Measurements from ENCODE around the gene TMIGD3. TPM values are rescaled to one million over a fixed set of nuclear protein-coding genes. Genes with fewer than 3 reads are reported as not detected.

Gene TMIGD3
- total RNA-seq, 1 experiment from 2014 or later = not detected

DNA sequence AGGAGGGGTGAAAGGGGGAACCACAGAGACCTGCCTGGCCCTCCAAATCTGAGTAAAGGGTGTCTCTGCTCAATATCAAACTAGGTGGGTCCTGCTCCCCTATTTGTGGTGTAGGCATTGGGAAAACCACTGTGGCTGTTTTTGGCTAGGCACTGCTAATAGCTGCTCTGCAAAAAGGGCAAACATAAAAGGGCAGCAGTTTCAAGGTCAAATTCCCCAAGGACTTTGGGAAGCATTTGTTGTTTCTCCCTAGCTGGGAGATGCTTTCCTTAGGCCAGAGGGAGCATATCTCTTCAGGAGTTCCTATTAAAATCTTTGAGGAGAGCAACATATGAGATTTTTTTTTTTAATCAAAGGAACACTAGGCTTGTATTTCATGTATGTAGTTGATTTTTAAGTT lies 27.2 kb downstream of the TMIGD3 start:
- Histone ChIP-seq H3K36me3 (ENCODE audit: insufficient read depth, low read length) (no peaks in the 10 kb centered on the region), H3K4me2 (ENCODE audit: low read depth, low read length, poor library complexity, severe bottlenecking) (no peak overlapping the region), H3K4me3 (ENCODE audit: low read length) (no peak overlapping the region), H3K9me3 (ENCODE audit: low read length) (no peaks in the 10 kb centered on the region), H4K20me1 (ENCODE audit: insufficient read depth, low read depth, low read length) (no peaks in the 10 kb centered on the region), H3K27ac (ENCODE audit: low read length) (no peak overlapping the region), H3K79me2 (ENCODE audit: low read length) (no peaks in the 10 kb centered on the region), H3K27me3 (ENCODE audit: low read length) (no peaks in the 10 kb centered on the region), H3K9me2 (replicated peaks; ENCODE audit: insufficient read depth, low read length) (no peaks in the 10 kb centered on the region), H3K9ac (ENCODE audit: low read length) (no peak overlapping the region), H3K4me1 (ENCODE audit: low read length) (peaks cover 27% of the 10 kb centered on the region), H2AFZ (ENCODE audit: low read length) (no peak overlapping the region)
- DNase-seq = no peak

DNA sequence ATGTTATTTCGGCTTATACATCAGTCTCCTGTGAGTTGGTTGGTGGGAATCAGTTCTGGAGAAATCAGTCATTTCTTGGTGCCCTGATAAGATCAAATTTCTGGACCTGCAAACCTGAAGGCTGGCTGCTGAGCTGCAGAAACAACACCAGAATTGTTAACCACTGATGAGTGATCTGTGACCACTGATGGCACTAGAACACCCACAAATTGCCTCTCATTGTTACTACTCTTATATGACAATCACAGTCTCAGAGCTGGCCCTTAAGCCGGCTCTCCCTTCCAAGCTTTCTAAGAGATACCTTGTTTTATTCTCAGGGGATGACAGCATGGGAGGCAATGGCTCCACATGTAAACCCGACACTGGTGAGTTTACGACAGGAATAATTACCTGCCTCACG lies 27.7 kb downstream of the TMIGD3 start:
- no peak overlapping the region for H3K4me3 ChIP-seq (ENCODE audit: low read length)
- no peak overlapping the region for H3K4me2 ChIP-seq (ENCODE audit: low read depth, low read length, poor library complexity, severe bottlenecking)
- no peaks in the 10 kb centered on the region for H3K9me3 ChIP-seq (ENCODE audit: low read length)
- DNase-seq = no peak
- no peaks in the 10 kb centered on the region for H3K36me3 ChIP-seq (ENCODE audit: insufficient read depth, low read length)
- no peaks in the 10 kb centered on the region for H4K20me1 ChIP-seq (ENCODE audit: insufficient read depth, low read depth, low read length)
- no peak overlapping the region for H3K27ac ChIP-seq (ENCODE audit: low read length)
- H3K9me2 ChIP-seq (replicated peaks; ENCODE audit: insufficient read depth, low read length) = no peaks in the 10 kb centered on the region
- H3K27me3 ChIP-seq (ENCODE audit: low read length) = no peaks in the 10 kb centered on the region
- peaks cover 29% of the 10 kb centered on the region for H3K4me1 ChIP-seq (ENCODE audit: low read length)
- H3K9ac ChIP-seq (ENCODE audit: low read length) = no peak overlapping the region
- no peaks in the 10 kb centered on the region for H3K79me2 ChIP-seq (ENCODE audit: low read length)
- H2AFZ ChIP-seq (ENCODE audit: low read length) = no peak overlapping the region

DNA sequence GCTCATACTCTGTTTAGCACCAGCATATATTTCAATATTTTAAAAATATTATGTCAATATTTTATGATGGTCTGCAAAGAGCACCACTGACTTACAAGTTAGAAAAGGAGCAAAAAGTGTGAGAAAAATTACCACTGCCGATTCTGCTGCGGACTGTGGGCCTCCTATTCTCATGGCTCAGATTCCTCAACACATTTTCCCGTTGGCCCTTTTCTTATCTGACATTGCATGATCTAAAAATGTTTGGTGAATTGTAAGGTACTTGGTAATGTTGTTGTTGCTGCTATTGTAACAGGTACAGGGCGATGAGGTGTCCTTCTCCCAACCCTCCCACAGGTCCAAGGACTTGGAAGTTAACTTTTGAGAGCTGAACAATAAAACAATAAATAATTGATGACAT lies 28.9 kb downstream of the TMIGD3 start:
- no peaks in the 10 kb centered on the region for H4K20me1 ChIP-seq (ENCODE audit: insufficient read depth, low read depth, low read length)
- no peaks in the 10 kb centered on the region for H3K9me2 ChIP-seq (replicated peaks; ENCODE audit: insufficient read depth, low read length)
- H3K36me3 ChIP-seq (ENCODE audit: insufficient read depth, low read length) = peaks cover 3% of the 10 kb centered on the region; the same call in 1 of the 2 replicates
- H2AFZ ChIP-seq (ENCODE audit: low read length) = no peak overlapping the region
- H3K27me3 ChIP-seq (ENCODE audit: low read length) = no peaks in the 10 kb centered on the region
- no peak overlapping the region for H3K4me3 ChIP-seq (ENCODE audit: low read length)
- H3K9ac ChIP-seq (ENCODE audit: low read length) = no peak overlapping the region
- no peak for DNase-seq
- H3K4me2 ChIP-seq (ENCODE audit: low read depth, low read length, poor library complexity, severe bottlenecking) = no peak overlapping the region
- peaks cover 26% of the 10 kb centered on the region for H3K4me1 ChIP-seq (ENCODE audit: low read length)
- H3K79me2 ChIP-seq (ENCODE audit: low read length) = no peaks in the 10 kb centered on the region
- H3K27ac ChIP-seq (ENCODE audit: low read length) = no peak overlapping the region
- H3K9me3 ChIP-seq (ENCODE audit: low read length) = no peaks in the 10 kb centered on the region

DNA sequence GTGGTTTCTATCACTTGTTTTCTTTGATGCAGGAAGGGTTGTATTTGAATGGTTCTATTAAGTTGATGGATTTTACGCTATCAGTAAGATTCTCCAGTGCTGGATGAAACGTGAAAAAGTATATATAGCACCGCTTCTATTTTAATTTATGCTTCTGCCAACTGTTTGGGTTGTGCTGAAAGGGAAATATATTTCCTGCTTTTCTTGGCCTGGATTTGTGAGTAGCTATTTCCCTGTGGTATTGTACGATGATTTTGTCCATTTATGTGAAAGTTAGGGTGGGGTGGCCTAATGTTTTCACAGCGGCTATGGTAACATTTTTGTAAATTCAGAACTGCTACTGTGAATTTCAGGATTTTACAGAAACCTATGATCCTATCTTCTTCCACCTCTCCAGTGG lies 29.3 kb downstream of the TMIGD3 start:
- Histone ChIP-seq H3K27ac (ENCODE audit: low read length) (no peak overlapping the region), H3K36me3 (ENCODE audit: insufficient read depth, low read length) (peaks cover 5% of the 10 kb centered on the region; the same call in 1 of the 2 replicates), H3K9me3 (ENCODE audit: low read length) (no peaks in the 10 kb centered on the region), H3K79me2 (ENCODE audit: low read length) (no peaks in the 10 kb centered on the region), H3K4me1 (ENCODE audit: low read length) (peaks cover 26% of the 10 kb centered on the region), H3K27me3 (ENCODE audit: low read length) (no peaks in the 10 kb centered on the region), H3K4me2 (ENCODE audit: low read depth, low read length, poor library complexity, severe bottlenecking) (no peak overlapping the region), H3K4me3 (ENCODE audit: low read length) (no peak overlapping the region), H2AFZ (ENCODE audit: low read length) (no peak overlapping the region), H3K9me2 (replicated peaks; ENCODE audit: insufficient read depth, low read length) (no peaks in the 10 kb centered on the region), H3K9ac (ENCODE audit: low read length) (no peak overlapping the region), H4K20me1 (ENCODE audit: insufficient read depth, low read depth, low read length) (no peaks in the 10 kb centered on the region)
- no peak for DNase-seq

DNA sequence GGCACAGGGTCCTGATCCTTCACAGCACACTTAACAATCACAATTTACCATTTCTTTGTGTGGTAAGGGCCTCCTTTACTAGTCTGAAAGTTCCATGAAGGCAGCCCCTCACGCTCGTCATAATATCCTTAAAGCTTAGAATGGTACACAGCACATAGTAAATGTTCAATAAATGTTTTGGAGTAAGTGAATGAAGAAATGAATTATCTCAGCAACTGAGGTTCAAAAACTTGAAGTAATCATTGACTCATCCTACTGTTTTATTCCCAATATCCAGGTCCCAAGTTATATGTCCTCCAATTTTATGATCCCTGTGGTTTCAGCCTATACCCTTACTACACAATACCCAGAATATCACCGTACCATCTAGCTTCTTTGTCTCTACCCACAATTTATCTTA lies 31.9 kb downstream of the TMIGD3 start:
- Histone ChIP-seq H3K9me3 (ENCODE audit: low read length) (no peaks in the 10 kb centered on the region), H3K36me3 (ENCODE audit: insufficient read depth, low read length) (peaks cover 5% of the 10 kb centered on the region; the same call in 1 of the 2 replicates), H3K79me2 (ENCODE audit: low read length) (no peaks in the 10 kb centered on the region), H3K27ac (ENCODE audit: low read length) (peak overlapping the region; percentile 60), H3K9ac (ENCODE audit: low read length) (peak overlapping the region; percentile 38; the same call in 1 of the 2 replicates), H3K4me2 (ENCODE audit: low read depth, low read length, poor library complexity, severe bottlenecking) (peak overlapping the region; percentile 61), H3K4me1 (ENCODE audit: low read length) (peaks cover 18% of the 10 kb centered on the region), H2AFZ (ENCODE audit: low read length) (peak overlapping the region; percentile 66; the same call in 1 of the 2 replicates), H4K20me1 (ENCODE audit: insufficient read depth, low read depth, low read length) (no peaks in the 10 kb centered on the region), H3K9me2 (replicated peaks; ENCODE audit: insufficient read depth, low read length) (no peaks in the 10 kb centered on the region), H3K27me3 (ENCODE audit: low read length) (no peaks in the 10 kb centered on the region), H3K4me3 (ENCODE audit: low read length) (no peak overlapping the region)
- no peak for DNase-seq

DNA sequence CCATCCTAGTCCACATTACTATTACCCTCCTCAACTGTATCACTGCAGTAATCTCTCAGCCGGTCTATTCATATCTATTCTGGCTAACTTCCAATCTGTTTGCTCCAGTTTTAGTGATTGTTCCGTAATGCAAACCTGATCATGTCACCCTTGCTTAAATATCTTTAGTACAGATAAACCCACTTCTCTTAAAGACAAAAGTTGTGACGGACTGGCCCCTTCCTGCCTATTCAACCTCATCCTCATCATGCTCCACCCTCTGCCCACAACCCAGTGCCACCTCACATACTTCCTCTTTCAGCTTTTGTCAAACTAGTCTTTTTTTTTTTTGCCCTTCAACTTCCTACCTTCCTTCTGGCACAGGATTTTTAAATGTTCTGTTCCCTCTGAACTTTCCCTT lies 32.4 kb downstream of the TMIGD3 start:
- Histone ChIP-seq H3K4me1 (ENCODE audit: low read length) (peaks cover 14% of the 10 kb centered on the region), H3K9ac (ENCODE audit: low read length) (peak overlapping the region; percentile 38; the same call in 1 of the 2 replicates)

DNA sequence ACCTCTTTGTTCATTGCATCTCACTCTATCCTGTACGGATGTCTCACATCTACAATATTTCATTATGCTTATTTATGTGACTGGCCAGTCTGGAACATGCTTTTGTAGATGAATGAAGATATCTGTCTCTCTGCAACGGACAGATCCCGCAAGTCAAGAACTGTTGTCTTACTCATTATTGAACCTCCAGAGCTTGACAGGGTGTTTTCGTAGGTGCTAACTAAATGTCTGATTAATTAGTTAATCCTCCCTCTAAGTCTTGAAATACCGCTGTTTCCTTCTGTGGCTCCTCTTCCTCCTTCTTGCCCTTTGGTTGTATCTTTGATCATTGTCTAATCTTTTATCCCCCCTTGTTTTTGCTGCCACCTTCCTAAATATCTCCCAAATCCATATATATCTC lies 32.8 kb downstream of the TMIGD3 start:
- Histone ChIP-seq H3K9ac (ENCODE audit: low read length) (peak overlapping the region; percentile 38; the same call in 1 of the 2 replicates), H3K4me2 (ENCODE audit: low read depth, low read length, poor library complexity, severe bottlenecking) (peak overlapping the region; percentile 61), H3K4me1 (ENCODE audit: low read length) (peaks cover 14% of the 10 kb centered on the region), H3K4me3 (ENCODE audit: low read length) (peak overlapping the region; percentile 30; the same call in 1 of the 2 replicates), H2AFZ (ENCODE audit: low read length) (peak overlapping the region; percentile 66), H3K36me3 (ENCODE audit: insufficient read depth, low read length) (peaks cover 9% of the 10 kb centered on the region; the same call in 1 of the 2 replicates), H3K27me3 (ENCODE audit: low read length) (no peaks in the 10 kb centered on the region), H3K9me3 (ENCODE audit: low read length) (no peaks in the 10 kb centered on the region), H4K20me1 (ENCODE audit: insufficient read depth, low read depth, low read length) (no peaks in the 10 kb centered on the region), H3K27ac (ENCODE audit: low read length) (peak overlapping the region; percentile 60), H3K9me2 (replicated peaks; ENCODE audit: insufficient read depth, low read length) (no peaks in the 10 kb centered on the region), H3K79me2 (ENCODE audit: low read length) (no peaks in the 10 kb centered on the region)
- DNase-seq = no peak

More for the DNA sequence above, 32.4 kb downstream of the TMIGD3 start:
- H3K9me2 ChIP-seq (replicated peaks; ENCODE audit: insufficient read depth, low read length) = no peaks in the 10 kb centered on the region
- H4K20me1 ChIP-seq (ENCODE audit: insufficient read depth, low read depth, low read length) = no peaks in the 10 kb centered on the region
- peak overlapping the region; percentile 66 for H2AFZ ChIP-seq (ENCODE audit: low read length)
- H3K4me2 ChIP-seq (ENCODE audit: low read depth, low read length, poor library complexity, severe bottlenecking) = peak overlapping the region; percentile 61
- H3K27me3 ChIP-seq (ENCODE audit: low read length) = no peaks in the 10 kb centered on the region
- DNase-seq = peak; percentile 77
- H3K79me2 ChIP-seq (ENCODE audit: low read length) = no peaks in the 10 kb centered on the region
- H3K27ac ChIP-seq (ENCODE audit: low read length) = peak overlapping the region; percentile 60
- H3K36me3 ChIP-seq (ENCODE audit: insufficient read depth, low read length) = peaks cover 9% of the 10 kb centered on the region; the same call in 1 of the 2 replicates
- H3K9me3 ChIP-seq (ENCODE audit: low read length) = no peaks in the 10 kb centered on the region
- H3K4me3 ChIP-seq (ENCODE audit: low read length) = peak overlapping the region; percentile 30; the same call in 1 of the 2 replicates

DNA sequence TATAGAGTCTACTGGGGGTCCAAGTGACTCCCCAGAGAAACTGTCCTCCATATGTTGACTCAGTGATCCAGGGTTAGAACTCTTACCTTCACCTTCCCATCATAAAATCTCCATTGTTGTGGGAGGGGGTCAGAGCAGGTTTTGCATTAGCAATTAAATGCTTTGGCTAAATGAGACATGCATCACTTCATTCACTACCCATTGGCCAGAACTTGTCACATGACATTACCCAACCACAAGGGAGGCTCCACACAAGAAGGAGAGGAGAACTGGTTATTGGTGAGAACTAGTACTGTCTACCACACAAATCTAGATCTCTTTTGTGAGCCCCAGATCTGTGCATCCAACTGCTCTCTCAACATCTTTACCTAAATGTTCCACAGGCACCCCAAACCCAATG lies 33.9 kb downstream of the TMIGD3 start:
- H3K4me1 ChIP-seq (ENCODE audit: low read length) = peaks cover 14% of the 10 kb centered on the region
- no peak overlapping the region for H2AFZ ChIP-seq (ENCODE audit: low read length)
- no peaks in the 10 kb centered on the region for H4K20me1 ChIP-seq (ENCODE audit: insufficient read depth, low read depth, low read length)
- H3K9ac ChIP-seq (ENCODE audit: low read length) = no peak overlapping the region
- H3K9me3 ChIP-seq (ENCODE audit: low read length) = no peaks in the 10 kb centered on the region
- no peak overlapping the region for H3K4me3 ChIP-seq (ENCODE audit: low read length)
- no peaks in the 10 kb centered on the region for H3K9me2 ChIP-seq (replicated peaks; ENCODE audit: insufficient read depth, low read length)
- no peaks in the 10 kb centered on the region for H3K27me3 ChIP-seq (ENCODE audit: low read length)
- no peaks in the 10 kb centered on the region for H3K79me2 ChIP-seq (ENCODE audit: low read length)
- DNase-seq = no peak
- H3K4me2 ChIP-seq (ENCODE audit: low read depth, low read length, poor library complexity, severe bottlenecking) = no peak overlapping the region
- H3K36me3 ChIP-seq (ENCODE audit: insufficient read depth, low read length) = peaks cover 9% of the 10 kb centered on the region; the same call in 1 of the 2 replicates
- no peak overlapping the region for H3K27ac ChIP-seq (ENCODE audit: low read length)
